RKO (cell line): ENCODE measurements around the gene MIGA1.
"Not testable (repeated sequence)": the region's sequence is repeated elsewhere in the genome, so short reads cannot be mapped to it uniquely, and the experiment has no call there.

Experiments
- DNase-seq: peaks from one replicate; pipeline ENCODE4 v3.0.0-alpha.2; 2016; ENCODE audit warnings: low spot score

Gene MIGA1, protein sequence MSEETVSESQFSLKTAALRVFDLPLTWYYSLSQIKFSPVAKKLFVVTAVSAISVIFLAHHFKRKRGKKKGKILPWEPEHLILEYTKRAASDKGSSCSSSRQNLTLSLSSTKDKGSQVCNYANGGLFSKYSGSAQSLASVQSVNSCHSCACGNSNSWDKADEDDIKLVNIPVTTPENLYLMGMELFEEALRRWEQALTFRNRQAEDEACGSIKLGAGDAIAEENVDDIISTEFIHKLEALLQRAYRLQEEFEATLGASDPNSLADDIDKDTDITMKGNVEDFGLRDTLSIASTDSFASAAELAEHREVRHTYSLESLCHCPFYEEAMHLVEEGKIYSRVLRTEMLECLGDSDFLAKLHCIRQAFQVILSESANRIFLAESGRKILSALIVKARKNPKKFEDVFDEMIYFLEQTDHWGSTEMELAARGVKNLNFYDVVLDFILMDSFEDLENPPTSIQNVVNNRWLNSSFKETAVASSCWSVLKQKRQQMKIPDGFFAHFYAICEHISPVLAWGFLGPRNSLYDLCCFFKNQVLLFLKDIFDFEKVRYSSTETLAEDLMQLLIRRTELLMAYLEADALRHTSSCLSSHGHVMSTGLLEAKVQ

DNA sequence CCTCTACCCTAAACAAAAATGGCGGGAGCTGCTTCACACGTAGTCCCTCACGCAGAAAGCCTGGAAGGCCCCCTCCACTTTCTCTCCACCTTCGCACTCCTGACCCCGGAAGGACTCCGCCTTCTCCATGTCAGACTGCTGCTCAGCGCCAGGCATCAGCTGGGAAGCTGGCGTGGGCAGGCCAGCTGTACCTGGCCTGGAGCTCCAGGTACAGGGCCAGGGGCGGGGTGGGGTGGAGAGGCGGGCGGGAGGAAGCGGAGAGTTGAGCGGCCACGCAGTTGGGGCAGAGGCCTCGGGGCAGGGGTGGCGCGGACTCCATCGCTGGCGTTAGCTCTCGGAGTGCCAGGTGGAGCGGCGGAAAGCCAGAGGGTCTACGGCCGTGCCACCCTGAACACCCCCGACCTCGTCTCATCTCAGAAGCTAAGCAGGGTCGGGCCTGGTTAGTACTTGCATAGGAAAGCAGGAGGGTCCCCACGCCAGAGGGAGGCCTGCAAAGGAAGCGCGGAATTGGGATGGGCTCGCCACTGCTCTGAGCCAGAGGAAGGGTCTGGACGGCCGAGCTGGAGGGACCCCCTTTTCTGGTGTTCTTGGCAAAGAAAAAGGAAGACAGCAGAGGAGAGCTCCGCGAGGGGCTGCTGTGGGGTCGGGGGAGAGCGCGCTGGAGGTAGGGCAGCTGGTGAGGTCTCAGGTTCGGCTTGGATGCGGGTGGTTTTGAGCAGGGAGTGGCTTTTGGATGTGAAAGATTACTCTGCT, at the start of gene MIGA1:
Gene MIGA1, plus strand, starts transcription at position 121 of the 753 bp plus-strand sequence. CDS start 3,604 bp downstream, outside the sequence.
- peak; percentile 92 for DNase-seq

DNA sequence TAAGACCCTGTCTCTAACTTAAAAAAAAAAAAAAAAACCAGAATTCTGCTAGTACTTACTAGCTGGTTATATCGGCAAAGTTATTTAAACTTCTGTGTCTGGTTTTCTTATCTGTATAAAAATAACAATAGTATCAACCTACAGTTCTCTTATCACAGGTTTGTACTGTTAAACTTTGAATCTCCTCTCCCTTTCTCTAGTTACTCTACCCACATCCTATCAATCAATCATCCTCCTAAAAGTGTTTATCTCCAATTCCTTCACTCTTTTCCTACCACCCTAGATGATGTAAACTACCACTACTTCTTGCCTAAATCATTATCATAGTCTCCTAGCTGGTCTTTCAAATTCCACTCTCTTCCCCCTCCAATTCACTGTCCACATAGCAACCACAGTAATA, 47.4 kb upstream of the MIGA1 start:
- DNase-seq, result no peak

DNA sequence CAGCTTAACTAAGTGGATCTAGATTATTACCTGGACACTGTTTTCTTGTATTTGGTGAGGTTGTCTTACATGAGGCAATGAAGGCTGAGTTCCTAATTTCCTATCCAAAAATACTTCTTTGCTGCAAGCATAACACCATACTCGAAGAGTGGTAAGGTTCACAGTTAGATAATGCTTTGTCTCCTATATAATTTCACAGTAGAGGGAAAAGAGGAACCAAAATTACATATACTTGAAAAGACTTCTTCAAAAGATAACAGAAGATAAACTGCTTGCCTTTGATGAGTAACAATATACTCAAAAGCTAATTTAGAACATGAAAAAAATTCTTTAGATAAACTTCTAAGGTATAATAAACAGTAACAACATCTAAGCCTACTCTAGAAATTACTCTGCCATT, 40.2 kb upstream of the MIGA1 start:
- no peak for DNase-seq

DNA sequence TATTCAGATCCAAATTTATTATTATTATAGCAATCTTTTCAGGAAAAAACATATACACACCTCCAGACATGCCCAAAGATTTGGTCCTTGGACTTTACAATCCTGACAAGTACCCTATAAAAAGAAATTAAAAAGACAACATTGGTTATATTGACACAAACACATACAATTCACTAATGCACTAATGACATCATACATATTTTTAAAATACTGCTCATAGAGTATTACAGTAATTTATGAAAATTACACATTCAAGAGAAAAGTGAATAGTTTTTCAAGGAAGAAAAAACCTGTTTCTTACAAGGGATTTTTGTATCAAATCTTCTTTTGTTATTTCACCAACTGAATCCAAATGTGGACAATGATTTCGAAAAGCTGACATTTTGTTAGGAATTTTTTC, 38.1 kb upstream of the MIGA1 start:
- DNase-seq, result no peak

DNA sequence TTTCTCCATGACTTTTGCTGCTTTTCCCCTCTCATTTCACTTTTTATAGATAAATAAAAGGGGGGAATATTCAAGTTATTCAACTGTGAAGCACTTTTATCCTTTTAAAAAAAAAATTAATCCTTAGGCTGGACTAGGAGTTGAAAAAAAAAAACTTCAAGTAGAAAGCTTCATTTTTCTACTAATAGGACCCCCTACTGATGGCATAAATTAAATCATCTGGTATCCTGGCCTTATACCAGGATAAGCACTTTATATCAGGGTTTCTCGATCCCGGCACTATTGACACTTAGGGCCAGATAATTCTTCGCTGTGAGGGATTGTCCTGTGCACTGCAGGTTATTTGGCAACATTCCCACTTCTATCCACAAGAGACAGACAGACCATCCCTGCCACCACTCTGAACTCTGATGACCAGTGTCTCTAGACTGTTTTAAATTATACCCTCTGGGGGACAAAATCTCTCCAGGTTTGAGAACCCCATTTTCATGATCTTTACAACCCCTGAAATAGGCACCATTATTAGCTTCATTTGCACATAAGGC, 37.4 kb upstream of the MIGA1 start:
- no peak for DNase-seq

DNA sequence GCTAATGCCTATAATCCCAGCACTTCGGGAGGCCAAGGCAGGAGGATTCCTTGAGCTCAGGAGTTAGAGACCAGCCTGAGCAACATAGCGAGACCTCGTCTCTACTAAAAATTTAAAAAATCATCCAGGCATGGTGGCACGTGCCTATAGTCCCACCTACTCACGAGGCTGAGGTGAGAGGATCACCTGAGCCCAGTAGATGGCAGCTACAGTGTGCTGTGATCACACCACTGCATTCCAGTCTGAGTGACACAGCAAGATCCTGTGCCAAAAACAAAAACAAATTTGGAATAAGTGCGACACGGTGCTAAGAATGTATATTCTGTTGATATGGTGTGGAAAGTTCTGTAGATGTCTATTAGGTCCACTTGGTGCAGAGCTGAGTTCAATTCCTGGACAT, 34.9 kb upstream of the MIGA1 start:
- no peak for DNase-seq

DNA sequence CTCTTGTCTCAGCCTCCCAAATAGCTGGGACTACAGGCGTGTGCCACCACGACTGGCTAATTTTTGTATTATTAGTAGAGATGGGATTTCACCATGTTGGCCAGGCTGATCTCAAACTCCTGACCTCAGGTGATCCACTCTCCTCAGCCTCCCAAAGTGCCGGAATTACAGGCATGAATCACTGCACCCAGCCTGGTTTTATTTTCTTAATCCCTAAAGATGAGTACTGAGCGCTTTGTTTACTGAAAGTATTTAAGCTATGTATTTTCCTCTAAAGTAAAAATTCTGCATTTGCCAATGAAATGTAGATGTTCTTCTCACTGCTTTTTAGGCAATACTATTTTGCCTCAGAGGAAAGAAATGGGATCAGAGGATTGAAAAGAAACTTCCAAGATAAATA, 30.0 kb upstream of the MIGA1 start:
- not testable (repeated sequence) for DNase-seq

DNA sequence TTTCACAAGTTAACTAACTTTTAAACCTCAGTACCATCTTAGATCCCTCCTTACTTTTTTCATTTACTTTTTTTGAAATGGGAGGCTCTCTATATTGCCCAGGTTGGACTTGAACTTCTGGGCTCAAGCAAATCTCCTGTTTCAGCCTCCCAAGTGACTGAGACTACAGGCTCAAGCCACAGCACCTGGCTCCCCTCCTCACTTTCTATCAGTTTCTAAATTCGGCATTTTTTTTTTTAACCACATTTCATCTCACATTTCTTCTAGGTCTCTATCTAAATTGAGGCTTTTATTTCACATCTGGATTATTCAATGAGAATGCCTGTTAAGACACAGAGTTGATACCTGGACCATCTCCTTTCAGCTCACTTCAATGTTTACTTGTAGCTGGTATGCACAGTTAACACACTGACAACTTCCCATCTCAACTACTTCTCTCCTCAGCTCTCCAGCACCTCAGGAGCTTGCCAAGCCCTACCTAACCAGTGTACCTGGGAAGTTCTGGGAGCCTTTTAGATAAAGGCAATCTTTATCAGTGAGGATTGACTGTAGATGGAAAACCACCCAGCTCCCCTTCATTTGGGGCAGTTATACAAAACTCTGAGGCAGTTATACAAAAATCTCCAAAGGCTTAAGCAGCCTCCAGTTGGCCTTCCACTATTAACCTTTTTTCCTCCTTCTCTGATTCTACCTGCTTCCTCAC, 23.2 kb upstream of the MIGA1 start:
- no peak for DNase-seq

DNA sequence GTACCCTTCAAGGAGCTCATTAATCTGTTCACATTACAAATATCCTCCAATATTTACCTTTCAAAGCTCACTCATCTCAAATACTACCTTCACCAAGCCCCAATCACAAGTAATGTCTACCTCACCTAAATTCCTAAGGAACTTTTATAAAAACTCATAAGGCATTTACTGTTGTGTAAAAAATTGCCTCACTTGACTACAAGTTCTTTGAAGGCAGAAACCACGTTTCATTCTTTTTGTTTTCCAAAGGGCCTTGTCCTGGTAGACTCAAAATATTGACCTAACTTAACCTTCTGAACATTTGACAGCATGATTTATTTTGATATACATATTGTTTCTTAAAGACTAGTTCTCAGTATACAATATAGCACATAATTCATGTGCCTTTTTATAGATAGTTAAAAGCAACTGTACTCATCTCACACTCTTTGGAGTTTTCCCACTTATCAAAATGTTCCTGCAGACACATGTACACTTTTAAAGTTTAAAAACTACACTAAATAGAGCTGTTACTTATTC, 22.3 kb upstream of the MIGA1 start:
- DNase-seq, result no peak

DNA sequence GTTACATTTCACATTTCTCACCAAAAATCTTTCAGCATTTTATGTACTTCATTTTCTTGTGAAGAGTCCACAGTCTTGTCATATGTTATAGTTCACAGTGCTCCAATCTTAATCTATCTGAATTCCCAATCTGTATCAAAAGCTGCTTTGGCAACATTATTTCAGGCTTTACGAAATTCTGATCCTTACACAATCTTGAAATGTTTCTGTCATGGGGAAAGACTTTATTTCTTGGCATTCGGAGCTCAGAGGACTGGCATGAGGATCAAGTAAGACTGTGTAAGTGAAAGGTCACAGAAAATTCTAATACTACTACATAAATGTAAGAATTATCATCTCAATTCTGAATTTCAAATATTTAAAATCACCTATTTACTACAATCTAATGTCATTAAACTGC, 21.8 kb upstream of the MIGA1 start:
- DNase-seq, result no peak

DNA sequence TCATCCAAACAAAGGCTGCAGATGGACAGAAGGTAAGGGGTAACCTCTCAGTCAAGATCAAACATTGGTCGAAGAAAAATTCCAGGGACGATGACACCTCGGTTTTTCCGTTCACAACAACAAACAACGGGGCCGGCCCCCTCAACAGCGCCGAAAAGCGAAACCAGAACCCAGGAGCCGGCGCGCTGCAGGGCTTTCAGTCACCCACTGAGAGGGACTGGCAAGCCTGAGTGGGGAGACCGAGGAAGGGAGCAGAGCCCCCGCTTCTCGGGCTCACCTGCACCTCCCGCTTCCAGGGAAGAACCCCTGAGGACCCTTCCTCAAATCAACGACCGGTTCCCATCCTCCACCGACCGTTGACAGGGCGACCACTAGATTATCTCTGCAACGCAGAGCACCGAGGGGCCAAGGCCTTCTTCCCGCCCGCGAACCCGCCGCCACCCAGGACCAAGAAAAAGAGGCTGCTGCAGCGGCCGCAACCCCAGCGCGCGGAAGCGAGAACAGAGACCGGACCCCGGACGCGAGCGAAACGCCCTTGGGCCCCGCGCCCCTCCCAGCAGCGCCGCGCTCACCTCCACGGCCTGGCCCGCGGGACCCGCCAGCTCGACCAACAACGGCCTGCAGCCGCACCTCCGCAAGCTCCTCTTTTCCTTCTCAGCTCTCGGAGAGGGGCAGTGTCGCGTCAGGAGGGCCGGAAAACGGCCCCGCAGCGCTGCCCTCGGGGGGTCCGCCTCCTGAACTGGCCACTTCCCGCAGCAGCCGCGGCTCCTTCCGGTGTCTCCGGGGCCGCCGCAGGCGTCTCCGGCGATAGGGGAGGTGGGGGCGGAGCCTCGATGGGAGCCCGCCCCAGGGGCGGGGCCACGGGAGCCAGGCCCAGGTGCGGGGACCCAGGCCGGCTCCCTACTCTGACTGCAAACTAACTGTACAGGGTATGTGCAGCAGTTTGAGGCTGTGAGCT, 20.1 kb upstream of the MIGA1 start, which contains the start of gene USP33:
Gene USP33, minus strand, starts transcription at position 782 of the 958 bp plus-strand sequence. CDS start 18,155 bp downstream, outside the sequence.
- peak; percentile 82 for DNase-seq

DNA sequence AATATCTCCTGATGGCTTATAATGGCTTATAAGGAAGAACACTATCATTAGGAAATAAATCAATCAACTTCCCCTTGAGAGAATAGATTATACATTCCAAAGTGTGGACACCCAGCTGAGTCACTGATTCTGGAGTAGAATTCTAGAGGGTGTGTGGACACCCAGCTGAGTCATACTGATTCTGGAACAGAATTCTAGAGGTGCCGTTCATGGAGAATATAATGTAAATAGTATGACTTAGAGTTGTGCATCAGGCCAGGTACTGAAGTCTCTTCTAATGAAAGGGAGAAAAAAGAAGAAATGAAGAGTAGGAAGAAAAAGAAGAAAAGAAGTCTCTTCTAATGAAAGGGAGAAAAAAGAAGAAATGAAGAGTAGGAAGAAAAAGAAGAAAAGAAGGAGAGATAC, 17.4 kb upstream of the MIGA1 start:
- peak; percentile 82 for DNase-seq

DNA sequence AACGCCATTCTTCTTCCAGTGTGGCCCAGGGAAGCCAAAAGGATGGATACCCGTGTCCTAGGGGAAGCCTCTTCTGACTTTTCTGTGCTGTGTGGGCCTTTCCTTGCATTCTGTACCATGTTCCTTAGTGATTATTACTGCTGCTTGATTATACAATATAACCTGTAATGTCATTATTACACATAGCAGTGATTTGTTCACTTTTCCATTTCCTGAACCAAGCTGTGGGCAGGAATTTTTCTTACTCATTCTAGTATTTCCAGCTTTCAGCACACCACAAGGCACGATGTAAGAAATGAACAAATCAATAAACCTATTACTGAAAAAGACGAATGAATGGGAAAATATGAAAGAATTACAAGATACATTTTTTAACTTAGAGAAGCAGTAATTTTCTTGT, 11.4 kb upstream of the MIGA1 start:
- DNase-seq, result no peak

DNA sequence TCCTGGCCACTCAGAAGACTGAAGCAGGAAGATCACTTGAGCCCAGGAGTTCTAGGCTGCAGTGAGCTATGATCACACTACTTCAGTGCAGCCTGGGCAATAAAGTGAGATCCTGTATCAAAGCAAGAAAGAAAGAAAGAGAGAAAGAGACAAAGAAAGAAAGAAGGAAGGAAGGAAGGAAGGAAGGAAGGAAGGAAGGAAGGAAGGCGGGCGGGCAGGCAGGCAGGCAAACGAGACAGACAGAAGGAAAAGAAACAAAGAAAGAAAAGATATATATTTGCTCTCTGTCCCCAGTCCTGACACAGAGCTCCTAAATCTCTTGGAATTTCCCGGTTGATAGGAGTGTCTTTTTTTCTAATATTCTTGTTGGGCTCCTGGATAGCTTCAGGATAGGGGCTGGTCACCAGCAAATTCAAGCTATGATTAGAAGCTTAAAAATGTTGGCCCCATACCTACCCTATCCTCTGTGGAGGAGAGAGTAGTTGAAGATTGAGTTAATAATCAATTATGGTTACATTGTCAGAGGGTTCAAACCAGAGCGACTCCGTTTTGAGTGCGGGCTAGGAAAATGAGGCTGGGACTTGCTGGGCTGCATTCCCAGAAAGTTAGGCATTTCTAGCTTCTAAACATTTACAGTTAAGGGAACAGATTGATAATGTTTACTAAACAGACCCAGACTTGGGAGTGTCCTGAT, 3.3 kb upstream of the MIGA1 start:
- DNase-seq, result no peak

DNA sequence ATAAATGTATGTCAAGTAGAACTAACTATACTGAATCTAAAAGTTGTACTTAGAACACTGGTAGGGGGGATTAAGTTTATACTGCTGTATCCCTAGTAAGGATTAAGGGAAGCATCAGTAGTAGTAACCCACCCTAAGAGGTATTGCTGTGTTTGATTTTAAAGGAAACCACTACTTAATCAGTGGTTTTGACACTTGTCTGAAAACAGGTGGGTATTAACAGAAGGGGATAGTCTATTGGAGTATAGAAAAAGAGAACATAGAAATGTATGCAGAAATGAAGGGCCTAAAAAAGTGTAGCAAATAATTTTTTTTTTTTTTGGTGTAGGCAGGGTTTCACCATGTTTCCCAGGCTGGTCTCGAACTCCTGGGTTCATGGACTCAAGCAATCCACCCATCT, 2.2 kb downstream of the MIGA1 start:
- DNase-seq, result no peak

DNA sequence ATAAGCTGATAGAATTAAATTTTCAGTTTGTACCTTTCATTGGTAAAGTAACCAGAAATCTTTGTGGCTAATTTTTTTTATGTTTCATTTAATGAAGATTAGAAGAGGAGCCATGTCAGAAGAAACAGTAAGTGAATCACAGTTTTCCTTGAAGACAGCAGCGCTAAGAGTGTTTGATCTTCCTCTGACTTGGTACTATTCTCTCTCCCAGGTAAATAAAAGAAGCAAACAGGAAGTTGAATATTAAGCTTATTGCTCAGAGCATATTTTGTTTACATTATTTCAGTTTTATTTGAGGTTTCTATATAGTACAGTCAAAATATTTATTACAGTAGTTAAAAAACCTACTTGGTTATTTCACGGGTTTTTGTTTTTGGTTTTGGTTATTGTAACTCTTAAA, 3.7 kb downstream of the MIGA1 start:
- no peak for DNase-seq

DNA sequence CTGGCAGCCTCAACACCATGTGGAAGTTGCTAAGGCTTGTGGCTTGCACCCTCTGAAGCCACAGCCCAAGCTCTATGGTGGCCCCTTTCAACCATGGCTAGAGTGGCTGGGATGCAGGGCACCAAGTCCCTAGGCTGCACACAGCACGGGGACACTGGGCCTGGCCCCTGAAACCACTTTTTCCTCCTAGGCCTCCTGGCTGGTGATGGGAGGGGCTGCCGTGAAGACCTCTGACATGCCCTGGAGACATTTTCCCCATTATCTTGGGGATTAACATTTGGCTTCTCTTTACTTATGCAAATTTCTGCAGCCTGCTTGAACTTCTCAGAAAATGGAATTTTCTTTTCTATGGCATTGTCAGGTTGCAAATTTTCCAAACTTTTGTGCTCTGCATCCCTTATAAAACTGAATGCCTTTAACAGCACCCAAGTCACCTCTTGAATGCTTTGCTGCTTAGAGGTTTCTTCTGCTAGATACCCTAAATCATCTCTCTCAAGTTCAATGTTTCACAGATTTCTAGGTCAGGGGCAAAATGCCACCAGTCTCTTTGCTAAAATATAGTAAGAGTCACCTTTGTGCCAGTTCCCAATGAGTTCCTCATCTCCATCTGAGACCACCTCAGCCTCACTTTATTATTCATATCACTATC, 6.8 kb downstream of the MIGA1 start:
- not testable (repeated sequence) for DNase-seq

DNA sequence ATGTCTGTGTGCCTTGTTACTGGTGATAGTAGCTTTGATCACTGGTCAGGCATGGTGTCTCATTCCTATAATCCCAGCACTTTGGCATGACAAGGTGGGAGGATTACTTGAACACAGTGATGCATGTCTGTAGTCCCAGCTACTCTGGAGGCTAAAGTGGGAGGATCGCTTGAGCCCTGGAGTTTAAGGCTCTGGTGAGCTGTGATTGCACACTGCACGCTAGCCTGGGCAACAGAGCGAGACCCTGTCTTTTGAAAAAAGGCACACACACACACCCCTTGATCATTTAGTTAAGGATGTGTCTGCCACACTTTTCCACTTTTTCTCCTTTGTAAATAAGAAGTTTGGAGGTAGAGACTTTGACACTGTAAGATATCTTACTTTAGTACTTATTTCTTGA, 15.1 kb downstream of the MIGA1 start:
- DNase-seq, result no peak

DNA sequence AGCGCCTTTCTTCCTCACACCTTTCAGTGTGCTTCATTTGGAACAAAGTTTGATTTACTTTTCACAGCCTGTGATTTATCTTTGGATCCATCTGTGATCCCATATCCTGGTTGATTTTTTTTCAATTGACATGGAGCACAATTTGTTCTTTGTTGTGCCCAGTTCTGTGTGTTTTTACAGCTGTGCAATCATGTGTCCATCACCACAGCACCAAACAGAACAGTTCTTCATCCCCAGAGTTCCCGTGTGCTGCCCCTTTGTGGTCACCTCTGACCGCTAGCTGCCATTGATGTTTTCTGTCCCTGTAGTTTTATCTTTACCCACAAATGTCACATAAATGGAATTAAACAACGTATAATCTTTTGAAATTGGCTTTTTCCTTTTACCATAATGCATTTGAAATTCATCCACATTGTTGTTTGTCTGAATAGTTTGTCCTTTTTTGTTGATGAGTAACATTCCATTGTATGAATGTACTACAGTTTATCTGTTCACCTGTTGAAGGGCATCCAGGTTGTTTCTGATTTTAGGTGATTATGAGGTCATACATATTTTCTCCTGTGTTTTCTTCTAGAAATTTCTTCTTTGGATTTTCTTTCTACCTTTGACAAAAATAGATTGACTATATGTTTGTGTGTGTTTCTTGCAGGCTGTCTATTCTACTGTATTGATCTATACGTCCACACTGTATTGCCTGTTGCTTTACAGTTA, 17.4 kb downstream of the MIGA1 start:
- no peak for DNase-seq
